Esophagus (tissue), 2 donors: ENCODE data around the gene MPG. TPM values are rescaled to one million over a fixed set of nuclear protein-coding genes. Genes with fewer than 3 reads are reported as not detected.
"Not testable (repeated sequence)": the region's sequence is repeated elsewhere in the genome, so short reads cannot be mapped to it uniquely, and the experiment has no call there.

Source experiments
- H3K27ac ChIP-seq, 2 donors: one replicate each; pipeline ENCODE4 v1.5.1; 2013; ENCODE audit warnings: low read depth in 2 of 2, mild to moderate bottlenecking in 2 of 2, inconsistent platforms in 1 of 2, low read length in 1 of 2, moderate library complexity in 1 of 2
- H3K27me3 ChIP-seq, 2 donors: one replicate each; pipeline ENCODE4 v1.6.1; 2013; ENCODE audit warnings: low read length in 2 of 2, control low read depth in 1 of 2, mild to moderate bottlenecking in 1 of 2; ENCODE audit not compliant: insufficient read depth in 2 of 2, control insufficient read depth in 1 of 2
- H3K36me3 ChIP-seq, 2 donors: one replicate each; pipeline ENCODE4 v1.6.1; 2013; ENCODE audit warnings: low read length in 1 of 2; ENCODE audit not compliant: control insufficient read depth in 2 of 2, insufficient read depth in 2 of 2
- H3K4me1 ChIP-seq, 2 donors: one replicate each; pipeline ENCODE4 v1.6.1; 2013; ENCODE audit warnings: low read length in 1 of 2; ENCODE audit not compliant: control insufficient read depth in 2 of 2, insufficient read depth in 2 of 2
- H3K4me3 ChIP-seq, 2 donors: one replicate each; pipeline ENCODE4 v1.5.1; 2013; ENCODE audit warnings: low read length in 2 of 2, mild to moderate bottlenecking in 2 of 2, low read depth in 1 of 2, moderate library complexity in 1 of 2
- H3K9me3 ChIP-seq, 2 donors: one replicate each; pipeline ENCODE4 v1.6.1; 2013; ENCODE audit warnings: mild to moderate bottlenecking in 2 of 2, low read depth in 1 of 2, low read length in 1 of 2, moderate library complexity in 1 of 2; ENCODE audit not compliant: control insufficient read depth in 2 of 2, insufficient read depth in 1 of 2
- WGBS, 2 donors: extraction: QIAGEN DNeasy Blood & Tissue Kit; methylation state at CpG; one replicate each; pipeline ENCODE4 v1.1.7; 2013; 5-methylcytosine and 5-hydroxymethylcytosine counted together
- polyA plus RNA-seq, 2 donors: library from polyadenylated mRNA; stranded (reverse); fragments of 200-250 nt; gene quantifications; one replicate each; pipeline ENCODE4 v1.2.3, GENCODE V29; 2013
- donor health status: healthy with polysubstance abuse.
- donor health status: Bipolar disorder and iron deficiency.

MPG gene
- polyA plus RNA-seq, 2 donors: 42.3 to 45.3 TPM

- not testable (repeated sequence) for H3K4me3 ChIP-seq, H3K36me3 ChIP-seq, H3K4me1 ChIP-seq, H3K27ac ChIP-seq, H3K9me3 ChIP-seq, H3K27me3 ChIP-seq
- 96 to 97% methylated on average over 7 of the region's 7 CpGs for WGBS, 2 donors
Measured at GRCh38 chr16:46510-46909, 31.5 kb upstream of the MPG start.

GRCh38 chr16:47234-47633 lies 30.8 kb upstream of the MPG start:
- H3K9me3 ChIP-seq: no peaks in the 10 kb centered on the region
- no peaks in the 10 kb centered on the region for H3K4me1 ChIP-seq
- WGBS, 2 donors: 93 to 96% methylated on average over 7 of the region's 7 CpGs
- H3K4me3 ChIP-seq: no peak overlapping the region
- H3K27me3 ChIP-seq: no peaks in the 10 kb centered on the region
- peaks cover 4 to 9% of the 10 kb centered on the region in 2 donors for H3K36me3 ChIP-seq
- H3K27ac ChIP-seq: no peak overlapping the region

- Histone ChIP-seq H3K9me3 (no peaks in the 10 kb centered on the region), H3K4me1 (peaks cover 0 to 3% of the 10 kb centered on the region in 2 donors), H3K27ac (no peak overlapping the region), H3K27me3 (no peaks in the 10 kb centered on the region), H3K4me3 (no peak overlapping the region), H3K36me3 (peaks cover 4 to 14% of the 10 kb centered on the region in 2 donors)
- WGBS, 2 donors: 88 to 91% methylated on average over 15 of the region's 15 CpGs
Measured at GRCh38 chr16:50769-51591, 27.0 kb upstream of the MPG start.

GRCh38 chr16:53346-54236 lies 24.4 kb upstream of the MPG start, which contains the start of the genes POLR3K and SNRNP25:
Gene POLR3K (minus strand): TSS chr16:53608. CDS start chr16:53586, 22 bp downstream.
Gene SNRNP25 (plus strand): TSS chr16:53828. CDS start chr16:54017, 189 bp downstream.
- peak within 1 kb of the TSS; percentile 51 to 76 for H3K27ac ChIP-seq
- H3K9me3 ChIP-seq: no peaks in the 10 kb centered on the region
- no peaks in the 10 kb centered on the region for H3K27me3 ChIP-seq
- 0% methylated on average over 77 to 91 of the region's 91 CpGs for WGBS, 2 donors
- H3K4me1 ChIP-seq: peaks cover 0 to 3% of the 10 kb centered on the region in 2 donors
- peaks cover 3 to 33% of the 10 kb centered on the region in 2 donors for H3K36me3 ChIP-seq
- H3K4me3 ChIP-seq: peak within 1 kb of the TSS; percentile 84 to 86

- H3K36me3 ChIP-seq: peaks cover 3 to 39% of the 10 kb centered on the region in 2 donors
- no peak overlapping the region for H3K27ac ChIP-seq
- 40 to 41% methylated on average over 12 of the region's 12 CpGs for WGBS, 2 donors
- no peaks in the 10 kb centered on the region for H3K9me3 ChIP-seq
- H3K4me3 ChIP-seq: peak overlapping the region; percentile 84 to 86
- no peaks in the 10 kb centered on the region for H3K27me3 ChIP-seq
- H3K4me1 ChIP-seq: peaks cover 0 to 3% of the 10 kb centered on the region in 2 donors
Measured at GRCh38 chr16:54237-54581, 23.8 kb upstream of the MPG start.

GRCh38 chr16:55571-56136 lies 22.4 kb upstream of the MPG start:
- Histone ChIP-seq H3K27ac (no peak overlapping the region), H3K36me3 (peaks cover 6 to 52% of the 10 kb centered on the region in 2 donors)
- WGBS, 2 donors: 86 to 87% methylated on average over 11 of the region's 11 CpGs

GRCh38 chr16:56231-56927 lies 21.6 kb upstream of the MPG start:
- Histone ChIP-seq H3K27me3 (no peaks in the 10 kb centered on the region), H3K36me3 (peaks cover 6 to 56% of the 10 kb centered on the region in 2 donors), H3K9me3 (no peaks in the 10 kb centered on the region), H3K4me1 (peaks cover 0 to 3% of the 10 kb centered on the region in 2 donors), H3K27ac (no peak overlapping the region), H3K4me3 (no peak overlapping the region)
- WGBS, 2 donors: 89% methylated on average over 17 of the region's 17 CpGs

More at GRCh38 chr16:55571-56136, 22.4 kb upstream of the MPG start:
- H3K4me1 ChIP-seq: peaks cover 0 to 3% of the 10 kb centered on the region in 2 donors
- H3K27me3 ChIP-seq: no peaks in the 10 kb centered on the region
- H3K9me3 ChIP-seq: no peaks in the 10 kb centered on the region
- no peak overlapping the region for H3K4me3 ChIP-seq

GRCh38 chr16:57711-58110 lies 20.3 kb upstream of the MPG start:
- no peak overlapping the region for H3K27ac ChIP-seq
- H3K27me3 ChIP-seq: no peaks in the 10 kb centered on the region
- no peaks in the 10 kb centered on the region for H3K9me3 ChIP-seq
- H3K4me1 ChIP-seq: peaks cover 0 to 3% of the 10 kb centered on the region in 2 donors
- no peak overlapping the region for H3K4me3 ChIP-seq
- WGBS, 2 donors: 70 to 76% methylated on average over 7 to 8 of the region's 8 CpGs
- H3K36me3 ChIP-seq: peaks cover 6 to 69% of the 10 kb centered on the region in 2 donors
